ENCODE measurements around the gene FTSJ3.

- no peak for TF ChIP-seq CTCF (conservative IDR thresholded peaks at IDR 0.05 in 1 of 2, IDR thresholded peaks at IDR 0.05 in 1 of 2; ENCODE audit: low read depth in 1 of 2, low read length in 2 of 2)
- no peak for TF ChIP-seq EZH2 (IDR thresholded peaks at IDR 0.05; ENCODE audit: low read length, missing control alignments)
Measured at GRCh38 chr17:63816669-63817068, 10.8 kb downstream of the FTSJ3 start.
